Omental fat pad (tissue), 4 donors: Measurements from ENCODE around the gene RRAGD. TPM values are rescaled to one million over a fixed set of nuclear protein-coding genes. Genes with fewer than 3 reads are reported as not detected.
A peak's percentile ranks its signal among the peaks of the same experiment; 100 is the strongest.

Source experiments
- ATAC-seq: fragments of 150-250 bp; one replicate; pipeline ENCODE4 v1.9.1; 2016; ENCODE audit warnings: mild to moderate bottlenecking, moderate library complexity; ENCODE audit not compliant: low FRiP score
- DNase-seq: peaks from one replicate; pipeline ENCODE4 v3.0.0-alpha.2; 2019; ENCODE audit warnings: low spot score
- total RNA-seq, 4 donors: library from RNA; depleted of rRNA; stranded (reverse); fragments of >200 nt; gene quantifications; one replicate each; pipeline ENCODE4 v1.1.0, GENCODE V29; 2016
- TF ChIP-seq, protein P1 (sequence below), 3 donors: fragments of 450-650 bp; IDR thresholded peaks; one replicate each; pipeline ENCODE4 v1.5.1; 2016 to 2017; ENCODE audit warnings: antibody characterized with exemption in 3 of 3, mild to moderate bottlenecking in 3 of 3, moderate library complexity in 2 of 3

Gene RRAGD
- total RNA-seq, 4 donors from 2014 or later, result 11.8 to 41.8 (median 16.5) TPM

DNA sequence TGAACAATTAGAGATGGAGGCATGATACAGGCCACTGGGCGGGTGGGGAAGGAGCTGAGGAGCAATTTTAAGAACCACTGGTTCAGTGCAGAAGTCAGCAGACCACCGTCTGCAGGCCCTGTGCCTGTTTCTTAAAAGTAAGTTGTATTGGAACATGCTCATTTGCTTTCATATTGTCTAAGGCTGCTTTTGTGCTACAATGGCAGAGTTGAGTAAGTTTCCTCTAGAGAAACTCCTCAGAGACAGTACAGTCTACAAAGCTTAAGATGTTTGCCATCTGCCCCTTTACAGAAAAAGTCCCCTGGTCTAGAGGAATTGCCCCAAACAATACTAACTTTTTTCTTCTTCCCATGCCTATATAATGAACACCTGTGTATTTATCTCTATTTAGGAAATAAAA lies 31.0 kb downstream of the RRAGD start:
- TF ChIP-seq, protein P1, sequence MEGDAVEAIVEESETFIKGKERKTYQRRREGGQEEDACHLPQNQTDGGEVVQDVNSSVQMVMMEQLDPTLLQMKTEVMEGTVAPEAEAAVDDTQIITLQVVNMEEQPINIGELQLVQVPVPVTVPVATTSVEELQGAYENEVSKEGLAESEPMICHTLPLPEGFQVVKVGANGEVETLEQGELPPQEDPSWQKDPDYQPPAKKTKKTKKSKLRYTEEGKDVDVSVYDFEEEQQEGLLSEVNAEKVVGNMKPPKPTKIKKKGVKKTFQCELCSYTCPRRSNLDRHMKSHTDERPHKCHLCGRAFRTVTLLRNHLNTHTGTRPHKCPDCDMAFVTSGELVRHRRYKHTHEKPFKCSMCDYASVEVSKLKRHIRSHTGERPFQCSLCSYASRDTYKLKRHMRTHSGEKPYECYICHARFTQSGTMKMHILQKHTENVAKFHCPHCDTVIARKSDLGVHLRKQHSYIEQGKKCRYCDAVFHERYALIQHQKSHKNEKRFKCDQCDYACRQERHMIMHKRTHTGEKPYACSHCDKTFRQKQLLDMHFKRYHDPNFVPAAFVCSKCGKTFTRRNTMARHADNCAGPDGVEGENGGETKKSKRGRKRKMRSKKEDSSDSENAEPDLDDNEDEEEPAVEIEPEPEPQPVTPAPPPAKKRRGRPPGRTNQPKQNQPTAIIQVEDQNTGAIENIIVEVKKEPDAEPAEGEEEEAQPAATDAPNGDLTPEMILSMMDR (IDR thresholded peaks at IDR 0.05), result no peak
- no peak for ATAC-seq
- DNase-seq, result no peak

DNA sequence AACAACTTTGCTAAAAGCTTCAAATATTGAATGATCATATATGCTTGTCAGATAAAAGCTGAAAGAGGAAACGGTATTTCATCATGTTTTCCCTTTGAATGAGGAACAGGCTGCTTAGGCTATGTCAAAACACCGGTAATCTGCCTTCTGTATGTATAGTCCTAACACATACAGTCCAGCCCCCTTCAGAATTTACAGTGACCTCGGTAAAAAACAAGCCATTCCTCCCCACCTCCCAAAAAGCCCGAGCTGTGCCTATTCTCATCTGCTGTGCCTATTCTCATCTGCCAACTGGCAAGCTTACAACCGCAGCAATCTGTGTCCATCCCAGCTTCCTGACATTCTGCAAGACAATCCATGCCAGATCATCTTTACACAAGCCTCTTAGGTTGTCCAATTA lies 32.8 kb downstream of the RRAGD start:
- TF ChIP-seq, protein P1 (IDR thresholded peaks at IDR 0.05), result no peak
- ATAC-seq (no peak), DNase-seq (no peak)

DNA sequence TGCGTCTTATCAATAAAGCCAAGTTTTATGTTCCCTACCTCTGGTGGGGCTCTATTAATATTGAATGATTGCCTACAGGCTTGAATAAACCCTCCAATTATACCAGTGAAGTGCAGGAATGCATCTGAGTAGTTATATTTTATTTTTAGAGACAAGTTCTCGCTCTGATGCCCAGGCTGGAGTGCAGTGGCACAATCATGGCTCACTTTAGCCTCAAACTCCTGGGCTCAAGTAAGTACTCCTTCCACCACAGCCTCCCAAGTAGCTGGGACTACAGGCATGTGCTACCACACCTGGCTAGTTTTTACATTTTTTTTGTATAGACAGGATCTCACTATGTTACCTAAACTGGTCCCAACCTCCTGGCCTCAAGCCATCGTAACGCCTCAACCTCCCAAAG lies 33.4 kb downstream of the RRAGD start:
- DNase-seq (no peak), ATAC-seq (no peak)
- TF ChIP-seq, protein P1 (IDR thresholded peaks at IDR 0.05), result no peak

DNA sequence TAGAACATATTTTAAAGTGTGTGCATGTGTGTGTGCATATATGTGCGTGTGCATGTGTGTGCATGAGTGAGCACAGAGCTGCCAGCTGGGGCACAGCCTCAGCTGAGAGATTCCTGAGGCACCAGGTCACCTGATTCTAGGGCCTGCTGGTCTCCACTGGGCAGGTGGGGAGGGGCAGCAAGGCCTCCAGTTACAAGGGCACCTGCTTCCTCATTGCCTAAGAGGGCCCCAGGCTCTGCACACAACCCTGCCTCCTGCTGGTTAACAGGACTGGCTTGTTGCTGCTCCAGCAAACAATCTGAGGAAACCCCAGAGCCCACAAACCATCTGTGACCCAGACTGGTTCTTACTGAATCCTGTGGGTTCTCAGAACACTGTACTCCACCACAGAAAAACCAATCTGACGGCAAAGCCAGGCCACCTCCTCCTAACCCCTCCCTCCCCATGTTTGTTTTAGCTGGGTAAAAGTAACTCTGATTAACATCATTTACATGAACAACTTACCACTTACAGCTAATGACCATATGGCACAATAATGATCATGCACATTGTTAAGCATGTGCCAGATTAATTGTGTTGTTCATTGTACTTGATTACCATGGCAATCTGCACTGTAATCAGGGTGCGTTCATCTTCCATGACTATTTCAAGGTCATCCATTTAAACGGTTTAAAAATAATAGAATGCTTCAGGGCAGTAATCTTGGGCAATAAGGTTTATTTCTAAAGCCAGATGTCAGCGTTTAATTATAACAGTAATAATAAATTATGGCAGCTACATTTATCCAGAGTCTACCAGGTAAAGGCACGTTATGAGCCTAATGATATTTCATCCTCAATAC lies 36.4 kb downstream of the RRAGD start:
- TF ChIP-seq, protein P1 (IDR thresholded peaks at IDR 0.05), result no peak
- no peak for ATAC-seq
- no peak for DNase-seq

DNA sequence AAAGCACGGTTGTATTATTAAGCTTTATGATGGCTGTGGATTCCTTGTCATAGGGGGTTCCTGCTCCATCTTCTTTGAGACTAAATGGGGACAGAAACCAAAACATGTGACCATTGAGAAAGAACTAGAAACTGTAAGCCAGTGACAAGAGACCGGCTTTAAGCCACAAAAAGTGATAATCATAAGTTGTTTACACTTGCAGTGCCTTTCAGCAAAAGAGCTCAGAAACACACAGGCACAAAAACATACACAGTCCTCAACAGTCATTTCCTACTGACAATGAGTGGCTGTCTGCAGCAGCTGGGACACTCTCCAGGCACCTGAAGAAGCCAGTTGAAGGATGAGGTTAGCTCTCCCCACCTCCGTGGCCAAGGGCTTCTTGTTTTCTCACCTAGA lies 39.6 kb downstream of the RRAGD start:
- ATAC-seq, result no peak
- DNase-seq, result no peak
- TF ChIP-seq, protein P1 (IDR thresholded peaks at IDR 0.05), result no peak

DNA sequence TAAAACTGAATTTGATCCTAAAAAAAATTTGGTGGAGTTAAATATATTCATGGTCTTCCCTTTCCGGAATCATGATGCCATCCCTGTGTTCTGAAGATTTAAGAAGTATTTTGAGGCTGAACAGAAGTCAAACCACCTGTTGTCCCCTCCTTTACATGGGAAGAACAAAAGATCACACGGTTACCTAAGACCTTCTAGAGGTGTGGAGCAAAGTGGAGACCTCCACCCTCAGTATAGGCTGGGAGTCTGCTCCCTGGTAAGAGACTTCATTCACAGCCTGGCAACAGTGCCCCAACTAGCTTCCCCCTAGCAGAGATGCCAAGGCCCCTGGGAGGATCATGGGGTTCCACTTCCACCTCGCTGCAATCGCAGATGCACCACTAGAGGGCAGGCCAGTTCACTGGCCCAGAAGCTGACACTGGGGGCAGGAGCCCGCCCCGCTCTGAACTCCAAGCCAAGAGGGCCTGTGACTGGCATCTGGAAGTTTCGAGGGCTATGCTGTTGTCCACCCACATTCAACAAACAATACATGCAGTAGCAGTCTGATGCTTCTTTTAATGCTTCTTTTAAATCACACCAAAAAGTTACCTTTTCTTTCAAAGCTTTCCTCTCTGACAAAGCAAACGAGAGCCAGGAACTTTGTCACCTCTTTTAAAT lies 40.1 kb downstream of the RRAGD start:
- TF ChIP-seq, protein P1 (IDR thresholded peaks at IDR 0.05), result peak in 1 of 3 donors; percentile 50
- peak; percentile 80 for ATAC-seq
- DNase-seq, result peak; percentile 44
